GM18498 (cell line): ENCODE results near the gene DAGLB.
"Not testable (repeated sequence)": the region's sequence is repeated elsewhere in the genome, so short reads cannot be mapped to it uniquely, and the experiment has no call there.

ENCODE experiments used
- ATAC-seq: cut with Tn5 transposase; IDR thresholded peaks from one replicate; pipeline ENCODE4 v1.9.1; 2021; ENCODE audit warnings: mild to moderate bottlenecking, moderate library complexity; ENCODE audit not compliant: unreplicated experiment

Gene DAGLB

GRCh38 chr7:6463609-6464008 is 15.9 kb upstream of the DAGLB start:
- ATAC-seq, result not testable (repeated sequence)

DNA sequence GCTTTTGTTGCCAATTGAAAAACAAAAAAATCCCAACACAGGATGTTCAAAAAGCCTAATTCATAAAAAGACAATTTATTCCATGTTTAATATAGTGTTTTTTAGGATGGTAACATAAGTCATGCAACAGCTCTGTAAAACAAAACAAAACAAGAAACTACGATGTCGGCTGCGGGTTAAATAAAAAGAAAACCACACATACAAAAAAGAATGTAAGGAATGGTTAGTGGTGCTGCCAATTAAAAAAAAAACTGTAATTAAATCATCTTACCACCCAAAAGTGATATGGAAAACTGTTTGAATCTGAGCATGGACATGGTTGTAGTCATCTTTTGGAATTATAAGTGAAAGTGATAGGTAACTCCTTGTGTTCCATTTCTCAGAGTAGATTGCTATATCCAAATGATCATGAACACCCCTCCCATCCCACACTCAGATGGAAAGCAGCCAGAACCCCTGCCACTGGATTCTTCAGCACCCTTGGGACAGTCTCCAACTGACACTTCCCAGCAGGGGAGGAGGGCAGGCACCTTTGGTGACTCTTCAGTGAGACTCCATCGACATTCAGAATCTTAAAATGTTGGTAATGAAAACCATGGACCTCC is 14.3 kb upstream of the DAGLB start:
- no peak for ATAC-seq

DNA sequence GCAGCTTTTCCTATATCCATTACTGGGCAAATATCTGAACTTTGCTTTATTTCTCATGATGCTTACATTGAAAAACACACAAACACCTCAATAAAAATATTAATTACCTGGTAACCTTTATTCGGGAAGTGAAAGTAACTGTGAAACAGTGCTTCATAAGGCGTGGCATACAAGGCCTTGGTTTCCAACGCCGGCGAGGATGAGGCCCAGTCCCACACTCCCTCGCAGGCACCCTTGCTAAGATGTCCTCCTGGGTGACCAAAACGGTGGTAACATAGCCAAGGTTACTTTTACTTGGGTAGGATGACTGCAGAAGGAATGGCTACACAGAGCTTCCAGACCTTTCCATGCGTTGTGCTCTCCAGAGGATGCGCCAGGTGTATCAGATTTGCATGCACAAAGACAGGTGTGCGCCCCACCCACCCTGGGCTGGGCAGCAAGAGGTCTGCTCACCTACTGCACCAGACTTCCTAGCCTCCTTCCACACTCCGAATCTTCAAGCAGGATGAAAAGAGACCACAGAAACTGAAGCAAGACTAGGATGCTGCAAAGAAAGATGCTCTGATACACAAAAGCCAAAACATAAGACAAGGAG is 13.3 kb upstream of the DAGLB start:
- no peak for ATAC-seq

GRCh38 chr7:6460303-6460702 is 12.5 kb upstream of the DAGLB start:
- ATAC-seq, result no peak

DNA sequence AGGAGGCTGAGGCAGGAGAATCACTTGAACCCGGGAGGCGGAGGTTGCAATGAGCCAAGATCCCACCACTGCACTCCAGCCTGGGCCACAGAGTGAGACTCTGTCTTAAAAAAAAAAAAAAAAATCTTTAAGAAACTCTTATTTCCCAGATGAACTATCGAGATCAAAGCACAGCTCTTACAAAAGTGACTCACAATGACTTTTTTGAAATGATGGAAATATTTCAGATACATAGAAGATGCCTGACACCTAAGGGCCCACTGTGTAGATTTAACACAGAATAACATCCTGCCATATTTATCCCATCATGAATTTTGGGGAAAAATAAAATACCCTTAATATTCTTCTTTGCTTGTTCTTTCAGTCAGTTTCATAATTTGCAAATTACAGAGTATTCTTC is 10.9 kb upstream of the DAGLB start:
- ATAC-seq, result not testable (repeated sequence)

- ATAC-seq, result no peak
Observed at GRCh38 chr7:6453734-6454133, 6.0 kb upstream of the DAGLB start.

DNA sequence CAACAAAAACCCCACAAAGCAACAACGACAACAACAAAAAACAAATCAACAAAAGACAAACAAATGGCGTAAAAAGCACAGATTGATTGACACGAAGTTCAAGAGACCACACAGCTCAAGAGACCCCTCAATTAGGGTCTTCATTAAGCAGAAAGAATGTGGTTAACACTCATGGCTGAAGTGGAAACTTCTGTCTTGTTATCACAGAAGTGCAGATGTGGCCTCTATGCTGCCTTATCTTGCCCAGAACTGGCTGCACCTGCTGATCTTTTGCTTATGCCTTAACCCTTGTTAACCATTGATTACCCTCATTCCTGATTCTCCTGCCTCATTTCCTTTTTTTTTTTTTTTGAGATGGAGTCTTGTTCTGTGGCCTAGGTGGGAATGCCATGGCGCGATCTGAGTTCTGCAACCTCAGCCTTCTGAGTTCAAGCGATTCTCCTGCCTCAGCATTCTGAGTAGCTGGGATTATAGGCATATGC is 3.5 kb upstream of the DAGLB start:
- ATAC-seq, result no peak

DNA sequence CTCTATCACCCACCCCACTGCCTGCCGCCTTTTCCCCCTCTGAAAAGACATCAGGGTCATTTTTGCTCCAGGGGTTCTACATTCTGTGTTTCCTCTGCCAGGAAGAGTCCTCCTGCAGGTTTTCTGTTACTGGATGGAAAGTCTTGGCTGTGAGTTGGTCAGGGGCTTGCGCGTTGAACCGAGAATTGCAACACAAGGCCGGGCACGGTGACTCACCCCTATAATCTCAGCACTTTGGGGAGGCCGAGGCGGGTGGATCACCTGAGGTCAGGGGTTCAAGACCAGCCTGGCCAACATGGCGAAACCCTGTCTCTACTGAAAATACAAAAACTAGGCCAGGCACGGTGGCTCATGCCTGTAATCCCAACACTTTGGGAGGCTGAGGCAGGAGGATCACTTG is 2.8 kb upstream of the DAGLB start:
- ATAC-seq, result not testable (repeated sequence)

- not testable (repeated sequence) for ATAC-seq
Observed at GRCh38 chr7:6449884-6450283, 2.1 kb upstream of the DAGLB start.

- no peak for ATAC-seq
Observed at GRCh38 chr7:6448943-6449543, 1.3 kb upstream of the DAGLB start.

DNA sequence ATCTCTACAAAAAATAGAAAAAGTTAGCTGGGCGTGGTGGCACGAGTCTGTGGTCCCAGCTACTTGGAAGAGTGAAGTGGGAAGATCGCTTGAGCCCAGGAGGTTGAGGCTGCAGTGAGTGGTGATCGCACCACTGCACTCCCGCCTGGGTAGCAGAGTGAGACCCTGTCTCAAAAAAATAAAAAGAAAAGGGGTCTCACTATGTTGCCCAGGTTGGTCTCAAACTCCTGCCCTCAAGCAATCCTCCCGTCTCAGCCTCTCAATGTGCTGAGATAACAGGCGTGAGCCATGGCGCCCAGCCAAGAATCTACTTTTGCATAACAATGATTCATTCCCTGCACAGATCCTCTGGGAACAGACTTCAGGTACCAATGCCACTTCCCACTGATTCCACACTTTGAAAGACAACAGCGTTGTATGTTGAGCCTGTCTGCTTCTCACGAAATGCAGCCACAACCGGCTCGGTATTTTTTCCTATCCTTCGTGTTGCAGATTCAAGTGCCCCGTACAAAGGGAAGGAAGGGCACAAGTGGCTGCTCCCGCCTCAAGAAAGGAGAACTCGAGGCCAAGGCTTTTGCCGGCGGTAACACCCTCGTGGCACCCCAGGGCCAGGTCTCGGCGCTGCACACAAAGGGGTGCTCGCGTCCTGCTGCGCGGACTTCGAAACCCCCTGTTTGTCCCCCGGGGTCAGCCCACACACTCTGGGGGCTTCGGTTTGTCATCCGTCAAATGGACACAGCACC is 745 bp downstream of the DAGLB start:
- peak; percentile 34 for ATAC-seq

GRCh38 chr7:6444516-6445269 is 3.1 kb downstream of the DAGLB start:
- ATAC-seq, result no peak

DNA sequence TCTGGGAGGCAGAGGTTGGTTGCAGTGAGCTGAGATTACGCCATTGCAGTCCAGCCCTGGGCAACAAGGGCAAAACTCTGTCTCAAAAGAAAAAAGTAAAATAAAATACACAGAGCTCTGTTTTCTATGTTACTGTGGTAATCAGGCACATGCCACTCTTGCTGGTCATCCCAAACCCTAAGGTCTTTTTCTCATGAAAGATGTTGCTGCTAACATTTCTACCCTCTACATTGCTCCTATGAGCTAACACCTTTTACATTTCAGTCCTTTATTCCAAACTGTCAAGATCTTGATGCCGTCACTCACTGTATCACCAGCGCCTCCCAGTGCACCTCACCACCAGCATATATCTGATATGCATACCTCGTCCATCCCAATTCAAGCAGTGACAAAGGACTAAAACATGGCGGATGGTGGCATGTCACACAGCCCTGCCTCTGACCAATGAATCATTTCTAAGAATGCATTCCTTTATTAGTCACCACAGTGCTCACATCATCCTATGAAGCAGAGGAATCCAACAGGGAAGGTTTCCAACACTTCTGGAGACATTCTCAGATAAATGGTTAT is 4.3 kb downstream of the DAGLB start:
- no peak for ATAC-seq

GRCh38 chr7:6442114-6442513 is 5.6 kb downstream of the DAGLB start:
- no peak for ATAC-seq

DNA sequence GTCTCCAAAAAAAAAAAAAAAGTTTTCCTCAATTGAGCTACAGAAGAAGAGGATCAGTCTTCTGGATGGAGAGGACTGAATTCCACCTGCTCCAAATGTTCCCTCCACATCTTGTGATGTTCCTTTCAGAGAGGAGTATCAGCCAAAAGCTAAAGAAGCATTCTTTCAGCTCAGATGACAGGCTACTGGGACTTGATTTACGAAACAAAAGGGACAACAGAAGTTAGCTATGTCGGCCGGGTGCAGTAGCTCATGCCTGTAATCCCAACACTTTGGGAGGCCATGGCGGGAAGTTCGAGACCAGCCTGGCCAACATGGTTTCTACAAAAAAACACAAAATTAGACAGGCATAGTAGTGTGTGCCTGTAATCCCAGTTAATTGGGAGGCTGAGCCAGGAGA is 7.4 kb downstream of the DAGLB start:
- no peak for ATAC-seq

- no peak for ATAC-seq
Observed at GRCh38 chr7:6438427-6438826, 9.3 kb downstream of the DAGLB start.

- no peak for ATAC-seq
Observed at GRCh38 chr7:6437251-6437650, 10.5 kb downstream of the DAGLB start.

DNA sequence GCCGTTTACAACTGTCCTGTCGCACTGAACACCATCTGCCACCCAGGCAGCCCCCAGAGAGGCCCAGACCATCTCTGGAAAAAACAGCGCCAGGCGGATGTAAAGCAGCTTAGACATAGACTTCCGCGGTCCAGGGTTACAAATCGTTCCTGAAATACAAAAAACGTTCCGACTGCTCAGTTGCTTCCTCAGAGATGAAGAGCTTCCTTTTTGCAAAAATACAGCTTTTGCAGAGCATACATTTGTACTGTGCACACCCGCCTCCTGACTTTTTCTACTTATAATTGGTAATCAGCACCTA is 11.4 kb downstream of the DAGLB start:
- ATAC-seq, result peak; percentile 41

GRCh38 chr7:6435486-6436384 is 12.0 kb downstream of the DAGLB start:
- peak; percentile 78 for ATAC-seq
